Activated naive CD8-positive, alpha-beta T cell treated with anti-CD3 and anti-CD28 coated beads for 36 hours (primary cell): ENCODE measurements around the gene KCNQ5. TPM values are rescaled to one million over a fixed set of nuclear protein-coding genes. Genes with fewer than 3 reads are reported as not detected.
"Not testable (repeated sequence)": the region's sequence is repeated elsewhere in the genome, so short reads cannot be mapped to it uniquely, and the experiment has no call there.

ENCODE experiments used
- DNase-seq: peaks from one replicate; pipeline ENCODE4 v3.0.0; 2021
- H3K27ac Mint-ChIP-seq: one replicate; pipeline ENCODE4 v1.8.0; 2022; ENCODE audit warnings: mild to moderate bottlenecking, moderate library complexity, mixed read lengths
- H3K27me3 Mint-ChIP-seq: one replicate; pipeline ENCODE4 v1.8.0; 2022; ENCODE audit warnings: mild to moderate bottlenecking, mixed read lengths
- H3K36me3 Mint-ChIP-seq: one replicate; pipeline ENCODE4 v1.8.0; 2021; ENCODE audit warnings: mild to moderate bottlenecking, mixed read lengths
- H3K4me1 Mint-ChIP-seq: one replicate; pipeline ENCODE4 v1.8.0; 2021; ENCODE audit warnings: mixed read lengths
- H3K4me3 Mint-ChIP-seq: one replicate; pipeline ENCODE4 v1.8.0; 2022; ENCODE audit warnings: mild to moderate bottlenecking, moderate library complexity, mixed read lengths
- H3K9me3 Mint-ChIP-seq: one replicate; pipeline ENCODE4 v1.8.0; 2022; ENCODE audit warnings: mixed read lengths
- total RNA-seq, 2 experiments: library from RNA; stranded (reverse); gene quantifications; one replicate each; pipeline ENCODE4 v1.2.3, GENCODE V29; 2021

The KCNQ5 gene
- 10 to 100 TPM; 15.8 TPM for total RNA-seq

- Mint-ChIP-seq H3K4me3 (peak within 1 kb of the TSS; percentile 97), H3K27me3 (no peaks in the 10 kb centered on the region), H3K36me3 (peaks cover 18% of the 10 kb centered on the region), H3K9me3 (no peaks in the 10 kb centered on the region), H3K27ac (peak within 1 kb of the TSS; percentile 100), H3K4me1 (peaks cover 59% of the 10 kb centered on the region)
- DNase-seq = peak; percentile 36
These were observed at the start of gene KCNQ5 for GRCh38 chr6:72621291-72622093. Gene KCNQ5 (plus strand): TSS chr6:72622064.

- Mint-ChIP-seq H3K9me3 (no peaks in the 10 kb centered on the region), H3K4me1 (peaks cover 3% of the 10 kb centered on the region), H3K4me3 (no peak overlapping the region), H3K27ac (no peak overlapping the region), H3K36me3 (no peaks in the 10 kb centered on the region), H3K27me3 (no peaks in the 10 kb centered on the region)
- DNase-seq = no peak
These were observed 42.0 kb upstream of the KCNQ5 start for GRCh38 chr6:72579865-72580264.

GRCh38 chr6:72580281-72580940 lies 41.5 kb upstream of the KCNQ5 start:
- Mint-ChIP-seq H3K27me3 (no peaks in the 10 kb centered on the region), H3K36me3 (no peaks in the 10 kb centered on the region), H3K9me3 (no peaks in the 10 kb centered on the region), H3K4me1 (peaks cover 3% of the 10 kb centered on the region), H3K27ac (no peak overlapping the region), H3K4me3 (no peak overlapping the region)
- peak; percentile 1 for DNase-seq

- not testable (repeated sequence) for H3K27ac Mint-ChIP-seq, H3K36me3 Mint-ChIP-seq, DNase-seq, H3K9me3 Mint-ChIP-seq, H3K4me3 Mint-ChIP-seq, H3K27me3 Mint-ChIP-seq, H3K4me1 Mint-ChIP-seq
These were observed 40.9 kb upstream of the KCNQ5 start for GRCh38 chr6:72580950-72581349.

GRCh38 chr6:72588155-72588554 lies 33.7 kb upstream of the KCNQ5 start:
- Mint-ChIP-seq H3K27ac (no peak overlapping the region), H3K27me3 (no peaks in the 10 kb centered on the region), H3K4me1 (peaks cover 14% of the 10 kb centered on the region), H3K9me3 (no peaks in the 10 kb centered on the region), H3K36me3 (no peaks in the 10 kb centered on the region), H3K4me3 (no peak overlapping the region)
- DNase-seq = no peak

GRCh38 chr6:72589096-72589495 lies 32.8 kb upstream of the KCNQ5 start:
- Mint-ChIP-seq H3K9me3 (no peaks in the 10 kb centered on the region), H3K4me1 (peaks cover 14% of the 10 kb centered on the region), H3K27me3 (no peaks in the 10 kb centered on the region), H3K27ac (no peak overlapping the region), H3K36me3 (no peaks in the 10 kb centered on the region), H3K4me3 (no peak overlapping the region)
- DNase-seq = no peak

- no peak for DNase-seq
- H3K4me3 Mint-ChIP-seq = no peak overlapping the region
- H3K9me3 Mint-ChIP-seq = peaks cover 2% of the 10 kb centered on the region
- H3K27ac Mint-ChIP-seq = no peak overlapping the region
- H3K4me1 Mint-ChIP-seq = peaks cover 9% of the 10 kb centered on the region
- H3K36me3 Mint-ChIP-seq = no peaks in the 10 kb centered on the region
- peaks cover 4% of the 10 kb centered on the region for H3K27me3 Mint-ChIP-seq
These were observed 26.1 kb upstream of the KCNQ5 start for GRCh38 chr6:72595812-72596211.

GRCh38 chr6:72616406-72617015 lies 5.4 kb upstream of the KCNQ5 start:
- no peak for DNase-seq
- peak overlapping the region; percentile 38 for H3K27ac Mint-ChIP-seq
- peaks cover 5% of the 10 kb centered on the region for H3K9me3 Mint-ChIP-seq
- peaks cover 5% of the 10 kb centered on the region for H3K36me3 Mint-ChIP-seq
- no peak overlapping the region for H3K4me3 Mint-ChIP-seq
- H3K4me1 Mint-ChIP-seq = peaks cover 45% of the 10 kb centered on the region
- no peaks in the 10 kb centered on the region for H3K27me3 Mint-ChIP-seq

- Mint-ChIP-seq H3K4me1 (peaks cover 45% of the 10 kb centered on the region), H3K27ac (no peak overlapping the region), H3K36me3 (peaks cover 5% of the 10 kb centered on the region), H3K4me3 (no peak overlapping the region), H3K9me3 (peaks cover 5% of the 10 kb centered on the region), H3K27me3 (no peaks in the 10 kb centered on the region)
- no peak for DNase-seq
These were observed 4.1 kb upstream of the KCNQ5 start for GRCh38 chr6:72617721-72618120.

GRCh38 chr6:72619883-72620696 lies 1.8 kb upstream of the KCNQ5 start:
- H3K4me3 Mint-ChIP-seq = peak overlapping the region; percentile 95
- peaks cover 50% of the 10 kb centered on the region for H3K4me1 Mint-ChIP-seq
- H3K36me3 Mint-ChIP-seq = peaks cover 9% of the 10 kb centered on the region
- H3K27ac Mint-ChIP-seq = peak overlapping the region; percentile 99
- H3K27me3 Mint-ChIP-seq = no peaks in the 10 kb centered on the region
- H3K9me3 Mint-ChIP-seq = no peaks in the 10 kb centered on the region
- DNase-seq = peak; percentile 91

GRCh38 chr6:72620871-72621290 lies 983 bp upstream of the KCNQ5 start:
- H3K4me1 Mint-ChIP-seq = peaks cover 57% of the 10 kb centered on the region
- H3K4me3 Mint-ChIP-seq = peak overlapping the region; percentile 95
- peak; percentile 21 for DNase-seq
- H3K27me3 Mint-ChIP-seq = no peaks in the 10 kb centered on the region
- H3K36me3 Mint-ChIP-seq = peaks cover 12% of the 10 kb centered on the region
- H3K9me3 Mint-ChIP-seq = no peaks in the 10 kb centered on the region
- H3K27ac Mint-ChIP-seq = peak overlapping the region; percentile 99

- Mint-ChIP-seq H3K36me3 (peaks cover 24% of the 10 kb centered on the region), H3K27me3 (no peaks in the 10 kb centered on the region), H3K27ac (peak overlapping the region; percentile 100), H3K4me1 (peaks cover 61% of the 10 kb centered on the region), H3K9me3 (no peaks in the 10 kb centered on the region), H3K4me3 (peak overlapping the region; percentile 97)
- peak; percentile 80 for DNase-seq
These were observed 453 bp downstream of the KCNQ5 start for GRCh38 chr6:72622094-72622940.

GRCh38 chr6:72623808-72624207 lies 1.9 kb downstream of the KCNQ5 start:
- H3K4me3 Mint-ChIP-seq = peak overlapping the region; percentile 97
- DNase-seq = no peak
- H3K36me3 Mint-ChIP-seq = peaks cover 32% of the 10 kb centered on the region
- H3K4me1 Mint-ChIP-seq = peaks cover 56% of the 10 kb centered on the region
- peak overlapping the region; percentile 100 for H3K27ac Mint-ChIP-seq
- H3K9me3 Mint-ChIP-seq = no peaks in the 10 kb centered on the region
- no peaks in the 10 kb centered on the region for H3K27me3 Mint-ChIP-seq

GRCh38 chr6:72624557-72625160 lies 2.8 kb downstream of the KCNQ5 start:
- Mint-ChIP-seq H3K27me3 (no peaks in the 10 kb centered on the region), H3K27ac (no peak overlapping the region), H3K4me3 (peak overlapping the region; percentile 15), H3K36me3 (peaks cover 34% of the 10 kb centered on the region), H3K9me3 (no peaks in the 10 kb centered on the region), H3K4me1 (peaks cover 53% of the 10 kb centered on the region)
- DNase-seq = no peak
